ENCODE measurements around the gene SH3PXD2A.

SH3PXD2A gene

GRCh38 chr10:103792547-103792946, 62.8 kb downstream of the SH3PXD2A start:
- no peak for DNase-seq (ENCODE audit: low read depth, low spot score)
- no CpG with 5 or more reads among the region's 2 CpGs for WGBS (ENCODE audit: insufficient coverage, insufficient read length)
- H3K36me3 ChIP-seq (ENCODE audit: control insufficient read depth, insufficient read depth, low read length), result no peaks in the 10 kb centered on the region
- H3K4me1 ChIP-seq (ENCODE audit: control insufficient read depth, insufficient read depth, low read length), result no peaks in the 10 kb centered on the region
- H3K27me3 ChIP-seq (ENCODE audit: control insufficient read depth, insufficient read depth, low read length), result no peaks in the 10 kb centered on the region
- no peaks in the 10 kb centered on the region for H3K9me3 ChIP-seq (ENCODE audit: control insufficient read depth, insufficient read depth, low read length)
- no peak overlapping the region for H3K4me3 ChIP-seq (ENCODE audit: low read length)
- H3K27ac ChIP-seq (ENCODE audit: low read length), result no peak overlapping the region

GRCh38 chr10:103791858-103792257, 63.5 kb downstream of the SH3PXD2A start:
- H3K36me3 ChIP-seq (ENCODE audit: control insufficient read depth, insufficient read depth, low read length), result no peaks in the 10 kb centered on the region
- no CpG with 5 or more reads among the region's 3 CpGs for WGBS (ENCODE audit: insufficient coverage, insufficient read length)
- no peak overlapping the region for H3K27ac ChIP-seq (ENCODE audit: low read length)
- no peaks in the 10 kb centered on the region for H3K9me3 ChIP-seq (ENCODE audit: control insufficient read depth, insufficient read depth, low read length)
- H3K4me3 ChIP-seq (ENCODE audit: low read length), result no peak overlapping the region
- H3K4me1 ChIP-seq (ENCODE audit: control insufficient read depth, insufficient read depth, low read length), result no peaks in the 10 kb centered on the region
- no peak for DNase-seq (ENCODE audit: low read depth, low spot score)
- H3K27me3 ChIP-seq (ENCODE audit: control insufficient read depth, insufficient read depth, low read length), result no peaks in the 10 kb centered on the region

GRCh38 chr10:103791291-103791690, 64.1 kb downstream of the SH3PXD2A start:
- no CpG with 5 or more reads among the region's 8 CpGs for WGBS (ENCODE audit: insufficient coverage, insufficient read length)

GRCh38 chr10:103790580-103790979, 64.8 kb downstream of the SH3PXD2A start:
- H3K4me1 ChIP-seq (ENCODE audit: control insufficient read depth, insufficient read depth, low read length), result no peaks in the 10 kb centered on the region
- DNase-seq (ENCODE audit: low read depth, low spot score), result no peak
- H3K27ac ChIP-seq (ENCODE audit: low read length), result no peak overlapping the region
- no peaks in the 10 kb centered on the region for H3K27me3 ChIP-seq (ENCODE audit: control insufficient read depth, insufficient read depth, low read length)
- H3K36me3 ChIP-seq (ENCODE audit: control insufficient read depth, insufficient read depth, low read length), result no peaks in the 10 kb centered on the region
- no peaks in the 10 kb centered on the region for H3K9me3 ChIP-seq (ENCODE audit: control insufficient read depth, insufficient read depth, low read length)
- no CpG with 5 or more reads among the region's 5 CpGs for WGBS (ENCODE audit: insufficient coverage, insufficient read length)
- no peak overlapping the region for H3K4me3 ChIP-seq (ENCODE audit: low read length)

More at GRCh38 chr10:103791291-103791690, 64.1 kb downstream of the SH3PXD2A start:
- Histone ChIP-seq H3K9me3 (ENCODE audit: control insufficient read depth, insufficient read depth, low read length) (no peaks in the 10 kb centered on the region), H3K27me3 (ENCODE audit: control insufficient read depth, insufficient read depth, low read length) (no peaks in the 10 kb centered on the region), H3K36me3 (ENCODE audit: control insufficient read depth, insufficient read depth, low read length) (no peaks in the 10 kb centered on the region), H3K4me1 (ENCODE audit: control insufficient read depth, insufficient read depth, low read length) (no peaks in the 10 kb centered on the region), H3K27ac (ENCODE audit: low read length) (no peak overlapping the region), H3K4me3 (ENCODE audit: low read length) (no peak overlapping the region)
- DNase-seq (ENCODE audit: low read depth, low spot score), result no peak

- DNase-seq (ENCODE audit: low read depth, low spot score), result no peak
- H3K36me3 ChIP-seq (ENCODE audit: control insufficient read depth, insufficient read depth, low read length), result no peaks in the 10 kb centered on the region
- H3K27me3 ChIP-seq (ENCODE audit: control insufficient read depth, insufficient read depth, low read length), result no peaks in the 10 kb centered on the region
- no peaks in the 10 kb centered on the region; the same call in 1 of the 2 replicates for H3K4me1 ChIP-seq (ENCODE audit: control insufficient read depth, insufficient read depth, low read length)
- H3K27ac ChIP-seq (ENCODE audit: low read length), result no peak overlapping the region
- no CpG with 5 or more reads among the region's 7 CpGs for WGBS (ENCODE audit: insufficient coverage, insufficient read length)
- H3K4me3 ChIP-seq (ENCODE audit: low read length), result no peak overlapping the region
- no peaks in the 10 kb centered on the region for H3K9me3 ChIP-seq (ENCODE audit: control insufficient read depth, insufficient read depth, low read length)
Measured at GRCh38 chr10:103789771-103790201, 65.6 kb downstream of the SH3PXD2A start.

- no peak for DNase-seq (ENCODE audit: low read depth, low spot score)
- H3K27me3 ChIP-seq (ENCODE audit: control insufficient read depth, insufficient read depth, low read length), result no peaks in the 10 kb centered on the region
- H3K4me3 ChIP-seq (ENCODE audit: low read length), result no peak overlapping the region
- H3K9me3 ChIP-seq (ENCODE audit: control insufficient read depth, insufficient read depth, low read length), result no peaks in the 10 kb centered on the region
- no CpG with 5 or more reads among the region's 6 CpGs for WGBS (ENCODE audit: insufficient coverage, insufficient read length)
- H3K36me3 ChIP-seq (ENCODE audit: control insufficient read depth, insufficient read depth, low read length), result no peaks in the 10 kb centered on the region
- H3K27ac ChIP-seq (ENCODE audit: low read length), result no peak overlapping the region
- no peaks in the 10 kb centered on the region; the same call in 1 of the 2 replicates for H3K4me1 ChIP-seq (ENCODE audit: control insufficient read depth, insufficient read depth, low read length)
Measured at GRCh38 chr10:103789161-103789560, 66.2 kb downstream of the SH3PXD2A start.

GRCh38 chr10:103787331-103787730, 68.0 kb downstream of the SH3PXD2A start:
- Histone ChIP-seq H3K9me3 (ENCODE audit: control insufficient read depth, insufficient read depth, low read length) (no peaks in the 10 kb centered on the region), H3K27ac (ENCODE audit: low read length) (no peak overlapping the region), H3K4me1 (ENCODE audit: control insufficient read depth, insufficient read depth, low read length) (no peaks in the 10 kb centered on the region; the same call in 1 of the 2 replicates), H3K27me3 (ENCODE audit: control insufficient read depth, insufficient read depth, low read length) (no peaks in the 10 kb centered on the region), H3K36me3 (ENCODE audit: control insufficient read depth, insufficient read depth, low read length) (no peaks in the 10 kb centered on the region), H3K4me3 (ENCODE audit: low read length) (no peak overlapping the region)
- no peak for DNase-seq (ENCODE audit: low read depth, low spot score)
- no CpG with 5 or more reads among the region's 3 CpGs for WGBS (ENCODE audit: insufficient coverage, insufficient read length)

- DNase-seq (ENCODE audit: low read depth, low spot score), result no peak
- no CpG with 5 or more reads among the region's 4 CpGs for WGBS (ENCODE audit: insufficient coverage, insufficient read length)
- H3K9me3 ChIP-seq (ENCODE audit: control insufficient read depth, insufficient read depth, low read length), result no peaks in the 10 kb centered on the region
- no peaks in the 10 kb centered on the region; the same call in 1 of the 2 replicates for H3K4me1 ChIP-seq (ENCODE audit: control insufficient read depth, insufficient read depth, low read length)
- no peak overlapping the region for H3K4me3 ChIP-seq (ENCODE audit: low read length)
- H3K36me3 ChIP-seq (ENCODE audit: control insufficient read depth, insufficient read depth, low read length), result no peaks in the 10 kb centered on the region
- no peak overlapping the region for H3K27ac ChIP-seq (ENCODE audit: low read length)
- no peaks in the 10 kb centered on the region for H3K27me3 ChIP-seq (ENCODE audit: control insufficient read depth, insufficient read depth, low read length)
Measured at GRCh38 chr10:103786020-103786419, 69.4 kb downstream of the SH3PXD2A start.

GRCh38 chr10:103784723-103785418, 70.5 kb downstream of the SH3PXD2A start:
- DNase-seq (ENCODE audit: low read depth, low spot score), result no peak
- no CpG with 5 or more reads among the region's 9 CpGs for WGBS (ENCODE audit: insufficient coverage, insufficient read length)
- Histone ChIP-seq H3K4me3 (ENCODE audit: low read length) (no peak overlapping the region), H3K27ac (ENCODE audit: low read length) (no peak overlapping the region), H3K27me3 (ENCODE audit: control insufficient read depth, insufficient read depth, low read length) (no peaks in the 10 kb centered on the region), H3K4me1 (ENCODE audit: control insufficient read depth, insufficient read depth, low read length) (no peaks in the 10 kb centered on the region; the same call in 1 of the 2 replicates), H3K9me3 (ENCODE audit: control insufficient read depth, insufficient read depth, low read length) (no peaks in the 10 kb centered on the region), H3K36me3 (ENCODE audit: control insufficient read depth, insufficient read depth, low read length) (no peaks in the 10 kb centered on the region)

- no CpG with 5 or more reads among the region's 8 CpGs for WGBS (ENCODE audit: insufficient coverage, insufficient read length)
- Histone ChIP-seq H3K27me3 (ENCODE audit: control insufficient read depth, insufficient read depth, low read length) (no peaks in the 10 kb centered on the region), H3K27ac (ENCODE audit: low read length) (no peak overlapping the region), H3K36me3 (ENCODE audit: control insufficient read depth, insufficient read depth, low read length) (no peaks in the 10 kb centered on the region), H3K9me3 (ENCODE audit: control insufficient read depth, insufficient read depth, low read length) (no peaks in the 10 kb centered on the region), H3K4me1 (ENCODE audit: control insufficient read depth, insufficient read depth, low read length) (no peaks in the 10 kb centered on the region; the same call in 1 of the 2 replicates), H3K4me3 (ENCODE audit: low read length) (no peak overlapping the region)
- DNase-seq (ENCODE audit: low read depth, low spot score), result no peak
Measured at GRCh38 chr10:103784089-103784488, 71.3 kb downstream of the SH3PXD2A start.

GRCh38 chr10:103783681-103784080, 71.7 kb downstream of the SH3PXD2A start:
- Histone ChIP-seq H3K4me1 (ENCODE audit: control insufficient read depth, insufficient read depth, low read length) (no peaks in the 10 kb centered on the region; the same call in 1 of the 2 replicates), H3K36me3 (ENCODE audit: control insufficient read depth, insufficient read depth, low read length) (no peaks in the 10 kb centered on the region), H3K27me3 (ENCODE audit: control insufficient read depth, insufficient read depth, low read length) (no peaks in the 10 kb centered on the region), H3K9me3 (ENCODE audit: control insufficient read depth, insufficient read depth, low read length) (no peaks in the 10 kb centered on the region), H3K27ac (ENCODE audit: low read length) (no peak overlapping the region), H3K4me3 (ENCODE audit: low read length) (no peak overlapping the region)
- WGBS (ENCODE audit: insufficient coverage, insufficient read length), result no CpG with 5 or more reads among the region's 7 CpGs
- no peak for DNase-seq (ENCODE audit: low read depth, low spot score)

Data from iPS DF 6.9 (cell line).